H1 (cell line): ENCODE measurements around the gene LRRC3B. TPM values are rescaled to one million over a fixed set of nuclear protein-coding genes. Genes with fewer than 3 reads are reported as not detected.

ENCODE experiments used
- CHD2 ChIP-seq: IDR thresholded peaks from 2 replicates; pipeline ENCODE4 v1.6.1; 2012; ENCODE audit warnings: low read length, improper control_type of control experiment
- KDM4A ChIP-seq: IDR thresholded peaks from one replicate; pipeline ENCODE4 v1.7.1; 2012; ENCODE audit warnings: low read depth, mild to moderate bottlenecking, moderate library complexity, low read length, inconsistent platforms; ENCODE audit not compliant: severe bottlenecking
- RFX5 ChIP-seq: IDR thresholded peaks from 2 replicates; pipeline ENCODE4 v1.6.1; 2011; ENCODE audit warnings: low read depth, low read length, improper control_type of control experiment, borderline replicate concordance
- TAF1 ChIP-seq: IDR thresholded peaks from 2 replicates; pipeline ENCODE4 v1.6.1; 2011; ENCODE audit warnings: mild to moderate bottlenecking, low read depth, low read length
- ZNF274 ChIP-seq: IDR thresholded peaks from 2 replicates; pipeline ENCODE4 v1.7.0; 2012; ENCODE audit warnings: low read length, borderline replicate concordance; ENCODE audit errors: extremely low read depth
- polyA plus RNA-seq, 7 experiments: library from polyadenylated mRNA; depleted of rRNA in 3 of 7; stranded (reverse) in 5 of 7; unstranded in 2 of 7; fragments of >200 nt in 5 of 7; fragments of 200-250 nt in 2 of 7; gene quantifications; 1 replicate in 5 of 7; 2 replicates in 1 of 7; 4 replicates in 1 of 7; pipeline versions ENCODE4 v1.2.1 to v1.2.3, GENCODE V29; 2011 to 2013; ENCODE audit warnings: missing spikeins in 2 of 7, mixed read lengths in 2 of 7
- total RNA-seq: library from RNA; stranded (reverse); fragmentation: NEBNext Ultra II Directional; extraction: Animal tissue kit (Norgen Biotek cat#: 25700); gene quantifications from 2 replicates; pipeline ENCODE4 v1.2.1, GENCODE V29; 2021
- TF ChIP-seq, protein P1 (sequence below): IDR thresholded peaks from 2 replicates; pipeline ENCODE4 v1.6.1; 2012; ENCODE audit warnings: low read length, inconsistent platforms

The LRRC3B gene
- total and polyA plus RNA-seq, 2 of the 8 experiments (the other 6 are each of a cell fraction or from before 2014, with no cell fraction given), result 1.6 to 3.1 TPM

DNA sequence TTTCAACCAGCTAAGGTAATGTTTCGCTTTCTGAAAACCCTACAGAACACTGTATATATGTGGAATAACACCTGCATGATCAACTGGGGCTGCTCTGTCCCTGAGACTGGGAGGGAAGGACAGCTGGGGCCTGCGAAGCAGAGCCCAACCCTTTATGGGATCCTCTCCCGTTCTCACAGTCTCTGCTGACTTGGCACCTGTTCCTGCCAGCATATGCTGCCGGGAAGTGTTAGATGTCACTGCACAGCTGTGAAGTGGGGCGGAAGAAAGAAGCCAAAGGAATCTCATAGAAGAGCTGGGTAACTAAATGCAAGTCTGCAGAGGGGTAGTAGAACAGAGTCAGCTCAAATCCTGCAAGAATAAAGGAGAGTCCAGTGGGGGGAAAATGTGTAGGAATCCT lies 29.6 kb downstream of the LRRC3B start (continued):
- TF ChIP-seq, protein P1, sequence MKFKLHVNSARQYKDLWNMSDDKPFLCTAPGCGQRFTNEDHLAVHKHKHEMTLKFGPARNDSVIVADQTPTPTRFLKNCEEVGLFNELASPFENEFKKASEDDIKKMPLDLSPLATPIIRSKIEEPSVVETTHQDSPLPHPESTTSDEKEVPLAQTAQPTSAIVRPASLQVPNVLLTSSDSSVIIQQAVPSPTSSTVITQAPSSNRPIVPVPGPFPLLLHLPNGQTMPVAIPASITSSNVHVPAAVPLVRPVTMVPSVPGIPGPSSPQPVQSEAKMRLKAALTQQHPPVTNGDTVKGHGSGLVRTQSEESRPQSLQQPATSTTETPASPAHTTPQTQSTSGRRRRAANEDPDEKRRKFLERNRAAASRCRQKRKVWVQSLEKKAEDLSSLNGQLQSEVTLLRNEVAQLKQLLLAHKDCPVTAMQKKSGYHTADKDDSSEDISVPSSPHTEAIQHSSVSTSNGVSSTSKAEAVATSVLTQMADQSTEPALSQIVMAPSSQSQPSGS, result no peak
- no peak for TF ChIP-seq RFX5
- no peak for TF ChIP-seq TAF1
- no peak for TF ChIP-seq CHD2
- no peak for TF ChIP-seq ZNF274
- no peak for TF ChIP-seq KDM4A
